ENCODE measurements around the gene ANAPC5.

GRCh38 chr12:121331248-121331647 is 21.0 kb downstream of the ANAPC5 start:
- TF ChIP-seq EZH2phosphoT487 (IDR thresholded peaks at IDR 0.05; ENCODE audit: insufficient read depth, low read depth): no peak
- TF ChIP-seq EZH2 (IDR thresholded peaks at IDR 0.05; ENCODE audit: insufficient read depth, poor library complexity, severe bottlenecking): no peak
